ENCODE measurements around the gene SOX2.

Gene SOX2

DNA sequence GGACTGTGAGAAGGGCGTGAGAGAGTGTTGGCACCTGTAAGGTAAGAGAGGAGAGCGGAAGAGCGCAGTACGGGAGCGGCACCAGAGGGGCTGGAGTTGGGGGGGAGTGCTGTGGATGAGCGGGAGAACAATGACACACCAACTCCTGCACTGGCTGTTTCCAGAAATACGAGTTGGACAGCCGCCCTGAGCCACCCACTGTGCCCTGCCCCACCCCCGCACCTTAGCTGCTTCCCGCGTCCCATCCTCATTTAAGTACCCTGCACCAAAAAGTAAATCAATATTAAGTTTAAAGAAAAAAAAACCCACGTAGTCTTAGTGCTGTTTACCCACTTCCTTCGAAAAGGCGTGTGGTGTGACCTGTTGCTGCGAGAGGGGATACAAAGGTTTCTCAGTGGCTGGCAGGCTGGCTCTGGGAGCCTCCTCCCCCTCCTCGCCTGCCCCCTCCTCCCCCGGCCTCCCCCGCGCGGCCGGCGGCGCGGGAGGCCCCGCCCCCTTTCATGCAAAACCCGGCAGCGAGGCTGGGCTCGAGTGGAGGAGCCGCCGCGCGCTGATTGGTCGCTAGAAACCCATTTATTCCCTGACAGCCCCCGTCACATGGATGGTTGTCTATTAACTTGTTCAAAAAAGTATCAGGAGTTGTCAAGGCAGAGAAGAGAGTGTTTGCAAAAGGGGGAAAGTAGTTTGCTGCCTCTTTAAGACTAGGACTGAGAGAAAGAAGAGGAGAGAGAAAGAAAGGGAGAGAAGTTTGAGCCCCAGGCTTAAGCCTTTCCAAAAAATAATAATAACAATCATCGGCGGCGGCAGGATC is at the start of gene SOX2:
Gene SOX2, plus strand, starts transcription at position 601 of the 811 bp plus-strand sequence. CDS start 436 bp downstream, outside the sequence.
- H3K4me3 ChIP-seq (ENCODE audit: low read depth, low read length): peak within 1 kb of the TSS; percentile 30
- TF ChIP-seq, protein P1, sequence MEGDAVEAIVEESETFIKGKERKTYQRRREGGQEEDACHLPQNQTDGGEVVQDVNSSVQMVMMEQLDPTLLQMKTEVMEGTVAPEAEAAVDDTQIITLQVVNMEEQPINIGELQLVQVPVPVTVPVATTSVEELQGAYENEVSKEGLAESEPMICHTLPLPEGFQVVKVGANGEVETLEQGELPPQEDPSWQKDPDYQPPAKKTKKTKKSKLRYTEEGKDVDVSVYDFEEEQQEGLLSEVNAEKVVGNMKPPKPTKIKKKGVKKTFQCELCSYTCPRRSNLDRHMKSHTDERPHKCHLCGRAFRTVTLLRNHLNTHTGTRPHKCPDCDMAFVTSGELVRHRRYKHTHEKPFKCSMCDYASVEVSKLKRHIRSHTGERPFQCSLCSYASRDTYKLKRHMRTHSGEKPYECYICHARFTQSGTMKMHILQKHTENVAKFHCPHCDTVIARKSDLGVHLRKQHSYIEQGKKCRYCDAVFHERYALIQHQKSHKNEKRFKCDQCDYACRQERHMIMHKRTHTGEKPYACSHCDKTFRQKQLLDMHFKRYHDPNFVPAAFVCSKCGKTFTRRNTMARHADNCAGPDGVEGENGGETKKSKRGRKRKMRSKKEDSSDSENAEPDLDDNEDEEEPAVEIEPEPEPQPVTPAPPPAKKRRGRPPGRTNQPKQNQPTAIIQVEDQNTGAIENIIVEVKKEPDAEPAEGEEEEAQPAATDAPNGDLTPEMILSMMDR (conservative IDR thresholded peaks at IDR 0.05; ENCODE audit: low read depth, low read length): no peak
- DNase-seq (ENCODE audit: low read depth): peak; percentile 41

DNA sequence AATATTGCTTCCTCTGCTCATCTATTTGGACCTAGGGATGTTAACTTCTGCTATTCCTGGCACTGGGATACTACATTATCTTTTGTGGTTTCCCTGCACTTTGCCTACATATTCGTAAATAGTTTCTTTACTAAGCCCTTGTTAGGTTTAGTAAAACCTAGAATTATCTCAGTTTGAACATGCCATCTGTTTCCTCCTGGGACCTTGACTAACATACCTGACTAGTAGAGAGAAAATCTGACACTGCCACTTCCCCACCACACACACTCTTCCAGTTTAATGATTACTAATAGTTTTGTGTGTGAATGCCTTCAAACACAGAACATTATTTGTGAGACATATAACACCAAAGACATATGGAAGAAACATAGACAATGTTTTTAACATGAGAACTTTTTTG is 28.2 kb upstream of the SOX2 start:
- no peak for DNase-seq (ENCODE audit: low read depth)
- TF ChIP-seq, protein P1 (conservative IDR thresholded peaks at IDR 0.05; ENCODE audit: low read depth, low read length): no peak
- no peak overlapping the region for H3K4me3 ChIP-seq (ENCODE audit: low read depth, low read length)

DNA sequence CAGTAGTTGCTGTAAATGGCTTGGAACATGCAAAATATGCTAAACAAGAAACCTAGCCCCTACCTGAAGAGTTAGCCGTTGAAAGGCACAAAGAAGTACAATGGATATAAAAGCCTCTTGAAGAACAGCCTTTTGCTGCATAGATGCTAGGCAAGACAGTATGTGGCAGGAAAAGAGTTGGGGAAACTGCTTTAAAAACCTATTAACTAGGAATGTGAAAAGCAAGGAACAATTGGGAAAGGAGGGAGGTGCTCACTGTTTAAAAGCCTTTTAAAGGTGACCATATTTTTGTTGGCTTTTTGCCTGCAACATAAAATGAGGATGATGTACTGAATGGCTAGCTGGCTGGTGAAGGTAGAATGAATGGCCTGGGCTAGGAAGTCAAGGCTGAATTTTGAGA is 24.5 kb upstream of the SOX2 start:
- TF ChIP-seq, protein P1 (conservative IDR thresholded peaks at IDR 0.05; ENCODE audit: low read depth, low read length): no peak
- no peak overlapping the region for H3K4me3 ChIP-seq (ENCODE audit: low read depth, low read length)

DNA sequence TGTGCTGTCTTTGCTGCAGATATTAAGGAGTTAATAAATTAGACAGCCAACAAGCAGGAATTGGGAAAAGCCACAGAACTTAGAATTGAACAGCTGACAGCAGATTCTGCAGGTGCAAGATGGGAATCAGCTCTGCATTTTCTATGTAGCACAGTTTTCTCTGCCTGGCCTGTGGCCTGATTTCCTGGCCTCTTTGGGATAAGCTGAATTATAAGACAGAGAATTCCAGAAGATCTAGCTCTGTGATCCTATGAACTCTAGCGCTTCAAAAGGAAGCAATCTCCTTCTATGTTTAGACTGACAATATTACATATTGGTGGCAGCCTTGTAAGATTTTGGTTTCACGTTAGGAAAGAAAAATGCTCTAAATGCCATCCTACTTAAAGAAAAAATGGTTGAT is 24.0 kb upstream of the SOX2 start:
- no peak for DNase-seq (ENCODE audit: low read depth)
- no peak overlapping the region for H3K4me3 ChIP-seq (ENCODE audit: low read depth, low read length)
- TF ChIP-seq, protein P1 (conservative IDR thresholded peaks at IDR 0.05; ENCODE audit: low read depth, low read length): no peak

More for the DNA sequence above, 24.5 kb upstream of the SOX2 start:
- no peak for DNase-seq (ENCODE audit: low read depth)

DNA sequence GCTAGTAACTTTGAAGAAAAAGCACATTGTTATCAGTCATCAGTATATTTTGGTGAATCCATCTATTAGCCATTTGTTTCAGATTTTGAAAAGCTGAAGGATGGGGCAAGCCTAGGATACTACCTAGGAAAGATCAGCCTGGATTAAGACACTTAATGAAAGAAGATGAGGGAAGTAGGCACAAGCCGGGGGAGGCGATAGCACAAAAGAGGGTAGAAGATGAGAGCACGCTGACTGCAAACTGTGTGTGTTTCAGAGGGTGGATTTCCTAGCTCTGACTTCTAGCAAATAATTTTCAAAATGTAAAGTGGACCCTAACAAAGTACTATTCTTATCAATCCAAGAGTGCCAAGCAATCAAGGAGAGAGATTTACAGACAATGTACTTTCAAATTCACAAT is 22.2 kb upstream of the SOX2 start:
- no peak overlapping the region for H3K4me3 ChIP-seq (ENCODE audit: low read depth, low read length)
- DNase-seq (ENCODE audit: low read depth): no peak
- TF ChIP-seq, protein P1 (conservative IDR thresholded peaks at IDR 0.05; ENCODE audit: low read depth, low read length): no peak

DNA sequence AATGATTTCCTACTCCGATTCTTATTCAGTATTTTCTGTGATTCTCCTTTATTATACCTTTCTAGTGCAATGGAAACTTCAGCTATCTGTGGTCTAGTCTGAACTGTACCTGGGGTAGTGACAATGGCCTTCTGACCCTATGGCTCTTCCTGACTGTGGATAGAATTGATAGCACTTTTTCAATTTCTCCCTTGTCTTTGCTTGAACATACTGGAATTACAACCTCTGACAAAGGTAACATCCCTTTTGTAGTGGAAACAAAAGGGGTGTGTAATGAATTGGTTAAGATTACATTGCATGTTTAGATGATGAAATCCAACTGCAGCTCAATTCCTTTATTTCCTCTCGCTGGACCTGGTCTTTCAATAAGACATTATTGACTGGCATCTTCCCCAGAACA is 21.0 kb upstream of the SOX2 start:
- DNase-seq (ENCODE audit: low read depth): no peak
- TF ChIP-seq, protein P1 (conservative IDR thresholded peaks at IDR 0.05; ENCODE audit: low read depth, low read length): no peak
- no peak overlapping the region for H3K4me3 ChIP-seq (ENCODE audit: low read depth, low read length)

DNA sequence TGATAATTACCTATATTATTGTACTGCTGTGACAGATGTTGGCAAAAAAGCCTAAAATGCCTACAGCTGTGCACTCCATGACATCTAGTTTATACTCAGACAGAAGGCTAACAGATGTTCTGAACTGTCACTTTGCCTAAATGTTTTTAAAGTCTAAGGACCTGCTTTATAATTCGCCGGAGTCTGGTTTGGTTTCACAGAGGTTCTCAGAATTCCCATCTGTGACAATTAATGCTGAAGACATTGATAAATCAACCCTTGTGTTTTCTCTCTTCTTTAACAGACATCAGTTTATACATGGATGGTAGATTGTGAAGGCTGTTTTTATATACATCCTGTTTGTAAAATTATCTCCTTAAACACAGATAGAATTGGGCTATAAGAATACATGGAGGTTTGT is 19.8 kb upstream of the SOX2 start:
- H3K4me3 ChIP-seq (ENCODE audit: low read depth, low read length): no peak overlapping the region
- TF ChIP-seq, protein P1 (conservative IDR thresholded peaks at IDR 0.05; ENCODE audit: low read depth, low read length): no peak
- no peak for DNase-seq (ENCODE audit: low read depth)

All from choroid plexus epithelial cell (primary cell).